Measurements from ENCODE around the gene FBN2. TPM values are rescaled to one million over a fixed set of nuclear protein-coding genes. Genes with fewer than 3 reads are reported as not detected.

The FBN2 gene
- total and polyA plus RNA-seq, 2 of the 4 experiments (the other 2 are of a cell fraction), result 26.7 to 69.0 TPM

GRCh38 chr5:128236334-128236733 is 301.7 kb downstream of the FBN2 start:
- H4K5ac ChIP-seq (ENCODE audit: low read depth, low read length), result no peak overlapping the region
- no peak overlapping the region for H2BK120ac ChIP-seq (ENCODE audit: low read depth, low read length)
- H4K20me1 ChIP-seq (ENCODE audit: insufficient read depth, low read length), result no peaks in the 10 kb centered on the region
- no peak overlapping the region for H3K18ac ChIP-seq (ENCODE audit: low read depth, low read length)
- ATAC-seq (ENCODE audit: low read depth), result no peak
- no peak overlapping the region for H2BK15ac ChIP-seq (ENCODE audit: low read depth, low read length)
- no peak overlapping the region for H4K91ac ChIP-seq (ENCODE audit: insufficient read depth, low read depth, low read length)
- intact Hi-C loops (cut with micrococcal nuclease), result no loop called here
- H4K8ac ChIP-seq (ENCODE audit: low read depth in 2 of 2, low read length in 2 of 2), result no peak overlapping the region
- H3K27me3 ChIP-seq (ENCODE audit: control insufficient read depth, insufficient read depth, low read length), result no peaks in the 10 kb centered on the region
- in situ Hi-C loops (cut with MboI; ENCODE audit: low sequenced_read_pairs), result no loop called here
- CTCF ChIA-PET, result interaction anchor here (1.8 kb wide), 1 partner anchor 9 kb away, joined by 6 read pairs; no protein-coding TSS in a partner anchor
- H3K9ac ChIP-seq (ENCODE audit: low read depth, low read length), result no peak overlapping the region
- no peaks in the 10 kb centered on the region for H3K36me3 ChIP-seq (ENCODE audit: control insufficient read depth, insufficient read depth, low read length)
- dilution Hi-C loops (cut with HindIII; ENCODE audit: low sequenced_read_pairs, unreplicated experiment), result no loop called here
- WGBS, 2 experiments (ENCODE audit: extremely low coverage in 2 of 2, insufficient read length in 1 of 2), result no CpG with 5 or more reads among the region's 7 CpGs
- BruUV-seq (replicated peaks), result no TSS peak
- H3K9me1 ChIP-seq (ENCODE audit: insufficient read depth, low read length), result no peaks in the 10 kb centered on the region
- H2BK20ac ChIP-seq (ENCODE audit: low read depth, low read length), result no peak overlapping the region
- H3K4me2 ChIP-seq (ENCODE audit: low read depth, low read length), result no peak overlapping the region
- no peaks in the 10 kb centered on the region for H3K9me3 ChIP-seq (ENCODE audit: control insufficient read depth, insufficient read depth, low read length)
- POLR2A ChIA-PET (ENCODE audit: unreplicated experiment), result no interaction called here
- H2BK5ac ChIP-seq (ENCODE audit: low read depth, low read length, poor library complexity, severe bottlenecking), result no peak overlapping the region
- H3K56ac ChIP-seq (ENCODE audit: extremely low read depth, insufficient read depth, low read length), result no peak overlapping the region
- H3K79me1 ChIP-seq (ENCODE audit: low read depth in 1 of 2, low read length in 2 of 2), result no peaks in the 10 kb centered on the region
- TF ChIP-seq RAD21 (IDR thresholded peaks at IDR 0.05; ENCODE audit: low read length) (no peak), MAZ (IDR thresholded peaks at IDR 0.05; ENCODE audit: borderline replicate concordance, low read depth, low read length) (no peak), MXI1 (IDR thresholded peaks at IDR 0.05; ENCODE audit: borderline replicate concordance, low read depth, low read length) (no peak), FOS (IDR thresholded peaks at IDR 0.05; ENCODE audit: low read depth, low read length) (no peak), MAFK (IDR thresholded peaks at IDR 0.05; ENCODE audit: low read depth, low read length) (no peak), CEBPB (IDR thresholded peaks at IDR 0.05; ENCODE audit: low read depth, low read length) (no peak), ELK1 (IDR thresholded peaks at IDR 0.05; ENCODE audit: borderline replicate concordance, low read depth, low read length) (no peak), NFE2L2 (IDR thresholded peaks at IDR 0.05; ENCODE audit: low read depth, low read length) (no peak), USF2 (IDR thresholded peaks at IDR 0.05; ENCODE audit: low read depth, low read length) (no peak), SMC3 (IDR thresholded peaks at IDR 0.05; ENCODE audit: low read depth, low read length) (no peak)
- no peak for DNase-seq
- no peak overlapping the region for H3K27ac ChIP-seq (ENCODE audit: insufficient read depth, low read length)
- no peak overlapping the region for H2AFZ ChIP-seq (replicated peaks; ENCODE audit: low read length, poor library complexity)
- no peaks in the 10 kb centered on the region for H3K4me1 ChIP-seq (ENCODE audit: control insufficient read depth, insufficient read depth, low read length)
- H3K23ac ChIP-seq (ENCODE audit: low read depth, low read length), result no peak overlapping the region
- no peak overlapping the region for H3K4me3 ChIP-seq (ENCODE audit: insufficient read depth, low read depth, low read length)
- no peak overlapping the region for H2AK5ac ChIP-seq (ENCODE audit: low read depth, low read length)
- H3K4ac ChIP-seq (ENCODE audit: low read depth, low read length), result no peak overlapping the region
- H3K14ac ChIP-seq (replicated peaks; ENCODE audit: low read depth, low read length), result no peak overlapping the region
- no peak overlapping the region for H2AK9ac ChIP-seq (replicated peaks; ENCODE audit: low read depth, low read length, poor library complexity)
